Skeletal muscle satellite cell (primary cell): ENCODE measurements around the gene TTC23.
"Not testable (repeated sequence)": the region's sequence is repeated elsewhere in the genome, so short reads cannot be mapped to it uniquely, and the experiment has no call there.

Source experiments
- H3K27me3 ChIP-seq: 2 replicates; pipeline ENCODE4 v1.7.0; 2013; ENCODE audit warnings: low read length; ENCODE audit not compliant: control insufficient read depth, insufficient read depth
- H3K36me3 ChIP-seq: 2 replicates; pipeline ENCODE4 v1.7.0; 2013; ENCODE audit warnings: mild to moderate bottlenecking, control low read depth, low read length; ENCODE audit not compliant: insufficient read depth
- H3K4me1 ChIP-seq: 2 replicates; pipeline ENCODE4 v1.7.0; 2013; ENCODE audit warnings: low read length; ENCODE audit not compliant: control insufficient read depth, insufficient read depth
- H3K4me2 ChIP-seq: 2 replicates; pipeline ENCODE4 v1.7.0; 2013; ENCODE audit warnings: mild to moderate bottlenecking, low read length
- H3K4me3 ChIP-seq: 2 replicates; pipeline ENCODE4 v1.7.0; 2013; ENCODE audit warnings: low read length
- H3K9ac ChIP-seq: 2 replicates; pipeline ENCODE4 v1.7.0; 2013; ENCODE audit warnings: mild to moderate bottlenecking, low read depth, low read length, moderate library complexity
- H3K9me3 ChIP-seq: replicated peaks from 2 replicates; pipeline ENCODE4 v1.7.0; 2013; ENCODE audit warnings: mild to moderate bottlenecking, control low read depth, low read length

The TTC23 gene

GRCh38 chr15:99248000-99248715, 1.2 kb downstream of the TTC23 start:
- Histone ChIP-seq H3K4me2 (peak overlapping the region; percentile 77), H3K4me3 (peak overlapping the region; percentile 81), H3K4me1 (peaks cover 23% of the 10 kb centered on the region), H3K36me3 (no peaks in the 10 kb centered on the region), H3K9me3 (no peaks in the 10 kb centered on the region), H3K9ac (peak overlapping the region; percentile 89), H3K27me3 (no peaks in the 10 kb centered on the region)

GRCh38 chr15:99247062-99247461, 2.3 kb downstream of the TTC23 start:
- H3K36me3 ChIP-seq = no peaks in the 10 kb centered on the region
- H3K4me1 ChIP-seq = peaks cover 19% of the 10 kb centered on the region
- H3K9ac ChIP-seq = no peak overlapping the region
- H3K4me2 ChIP-seq = peak overlapping the region; percentile 31
- H3K9me3 ChIP-seq = no peaks in the 10 kb centered on the region
- no peaks in the 10 kb centered on the region for H3K27me3 ChIP-seq
- no peak overlapping the region for H3K4me3 ChIP-seq

- Histone ChIP-seq H3K4me2 (no peak overlapping the region), H3K36me3 (peaks cover 11% of the 10 kb centered on the region), H3K4me3 (no peak overlapping the region), H3K9me3 (no peaks in the 10 kb centered on the region), H3K4me1 (peaks cover 11% of the 10 kb centered on the region), H3K27me3 (no peaks in the 10 kb centered on the region), H3K9ac (no peak overlapping the region)
These were observed 5.1 kb downstream of the TTC23 start for GRCh38 chr15:99244306-99244705.

GRCh38 chr15:99241752-99242151, 7.6 kb downstream of the TTC23 start:
- Histone ChIP-seq H3K9me3 (no peaks in the 10 kb centered on the region), H3K27me3 (no peaks in the 10 kb centered on the region), H3K4me1 (peaks cover 5% of the 10 kb centered on the region), H3K4me2 (no peak overlapping the region), H3K9ac (no peak overlapping the region), H3K36me3 (peaks cover 14% of the 10 kb centered on the region), H3K4me3 (no peak overlapping the region)

GRCh38 chr15:99239545-99240198, 9.7 kb downstream of the TTC23 start:
- no peak overlapping the region for H3K4me2 ChIP-seq
- H3K27me3 ChIP-seq = no peaks in the 10 kb centered on the region
- no peak overlapping the region for H3K4me3 ChIP-seq
- H3K4me1 ChIP-seq = peaks cover 5% of the 10 kb centered on the region
- H3K9me3 ChIP-seq = no peaks in the 10 kb centered on the region
- H3K36me3 ChIP-seq = peaks cover 14% of the 10 kb centered on the region
- H3K9ac ChIP-seq = no peak overlapping the region

GRCh38 chr15:99238849-99239248, 10.5 kb downstream of the TTC23 start:
- Histone ChIP-seq H3K4me3 (no peak overlapping the region), H3K4me1 (peaks cover 5% of the 10 kb centered on the region), H3K27me3 (no peaks in the 10 kb centered on the region), H3K4me2 (no peak overlapping the region), H3K9me3 (no peaks in the 10 kb centered on the region), H3K9ac (no peak overlapping the region), H3K36me3 (peaks cover 14% of the 10 kb centered on the region)

- H3K9me3 ChIP-seq, H3K4me2 ChIP-seq, H3K36me3 ChIP-seq, H3K4me1 ChIP-seq, H3K4me3 ChIP-seq, H3K9ac ChIP-seq, H3K27me3 ChIP-seq: not testable (repeated sequence)
These were observed 15.2 kb downstream of the TTC23 start for GRCh38 chr15:99234160-99234559.

GRCh38 chr15:99232740-99233139, 16.6 kb downstream of the TTC23 start:
- H3K27me3 ChIP-seq = no peaks in the 10 kb centered on the region
- H3K36me3 ChIP-seq = peaks cover 3% of the 10 kb centered on the region
- H3K9me3 ChIP-seq = no peaks in the 10 kb centered on the region
- H3K4me1 ChIP-seq = no peaks in the 10 kb centered on the region
- no peak overlapping the region for H3K9ac ChIP-seq
- H3K4me3 ChIP-seq = no peak overlapping the region
- H3K4me2 ChIP-seq = no peak overlapping the region

GRCh38 chr15:99230867-99231266, 18.5 kb downstream of the TTC23 start:
- peaks cover 1% of the 10 kb centered on the region for H3K36me3 ChIP-seq
- no peak overlapping the region for H3K4me3 ChIP-seq

GRCh38 chr15:99228120-99228770, 21.1 kb downstream of the TTC23 start:
- Histone ChIP-seq H3K36me3 (peaks cover 5% of the 10 kb centered on the region), H3K4me1 (no peaks in the 10 kb centered on the region), H3K4me2 (no peak overlapping the region), H3K9me3 (no peaks in the 10 kb centered on the region), H3K9ac (no peak overlapping the region), H3K27me3 (no peaks in the 10 kb centered on the region), H3K4me3 (no peak overlapping the region)

More at GRCh38 chr15:99230867-99231266, 18.5 kb downstream of the TTC23 start:
- Histone ChIP-seq H3K9me3 (no peaks in the 10 kb centered on the region), H3K9ac (no peak overlapping the region), H3K27me3 (no peaks in the 10 kb centered on the region), H3K4me2 (no peak overlapping the region), H3K4me1 (no peaks in the 10 kb centered on the region)

GRCh38 chr15:99226802-99227201, 22.6 kb downstream of the TTC23 start:
- Histone ChIP-seq H3K27me3 (no peaks in the 10 kb centered on the region), H3K9ac (no peak overlapping the region), H3K4me2 (no peak overlapping the region), H3K4me3 (no peak overlapping the region), H3K4me1 (no peaks in the 10 kb centered on the region), H3K9me3 (no peaks in the 10 kb centered on the region), H3K36me3 (peaks cover 10% of the 10 kb centered on the region)
